Heart right ventricle (tissue), 16 donors: Measurements from ENCODE around the gene HOXA9. TPM values are rescaled to one million over a fixed set of nuclear protein-coding genes. Genes with fewer than 3 reads are reported as not detected.

ENCODE experiments used
- ATAC-seq, 8 donors: fragments of 200-7000 bp; cut with Tn5 transposase; one replicate each; pipeline ENCODE4 v1.9.1; 2020; ENCODE audit warnings: mild to moderate bottlenecking in 8 of 8, moderate library complexity in 8 of 8, moderate number of reproducible peaks in 1 of 8
- DNase-seq, 2 donors: peaks; one replicate each; pipeline ENCODE4 v3.0.0-alpha.2; 2020
- H3K27ac ChIP-seq, 10 donors: fragments of 200-600 bp; sonication (generic) in 2 of 10; one replicate each; pipeline versions ENCODE4 v1.5.0 to v1.8.0; 2020 to 2022; ENCODE audit warnings: mild to moderate bottlenecking in 3 of 10
- H3K27me3 ChIP-seq, 7 donors: fragments of 200-600 bp; one replicate each; pipeline ENCODE4 v1.8.0; 2021 to 2022; ENCODE audit warnings: mild to moderate bottlenecking in 2 of 7
- H3K36me3 ChIP-seq, 9 donors: fragments of 200-600 bp; sonication (generic) in 1 of 9; one replicate each; pipeline versions ENCODE4 v1.5.0 to v1.8.0; 2020 to 2022; ENCODE audit warnings: mild to moderate bottlenecking in 2 of 9
- H3K4me1 ChIP-seq, 9 donors: fragments of 200-600 bp; sonication (generic) in 1 of 9; one replicate each; pipeline versions ENCODE4 v1.5.0 to v1.8.0; 2020 to 2022; ENCODE audit warnings: mild to moderate bottlenecking in 4 of 9
- H3K4me3 ChIP-seq, 10 donors: fragments of 200-600 bp; sonication (generic) in 2 of 10; one replicate each; pipeline versions ENCODE4 v1.5.0 to v1.8.0; 2020 to 2022; ENCODE audit warnings: mild to moderate bottlenecking in 7 of 10, moderate library complexity in 2 of 10
- H3K9me3 ChIP-seq, 11 donors: fragments of 200-600 bp in 10 of 11; sonication (generic) in 2 of 11; one replicate each; pipeline versions ENCODE4 v1.5.0 to v1.8.0; 2013 to 2022; ENCODE audit warnings: mild to moderate bottlenecking in 2 of 11, control low read depth in 1 of 11, moderate library complexity in 1 of 11
- WGBS, 2 donors: extraction: QIAGEN DNeasy Blood & Tissue Kit; methylation state at CpG; one replicate each; pipeline ENCODE4 v1.1.7; 2013; ENCODE audit warnings: inconsistent platforms in 1 of 2; 5-methylcytosine and 5-hydroxymethylcytosine counted together
- intact Hi-C, 10 donors: fragments of 100-400 bp; cut with DNase I; formaldehyde crosslinking; loops; one replicate each; pipeline versions ENCODE4 v1.11.1 to v1.14.2; 2022
- polyA plus RNA-seq, 2 donors: library from polyadenylated mRNA; stranded (reverse); fragments of 200-250 nt; gene quantifications; one replicate each; pipeline ENCODE4 v1.2.3, GENCODE V29; 2013
- total RNA-seq, 10 donors: library from RNA; stranded (reverse); fragmentation: NEBNext Ultra II Directional in 3 of 10; extraction: Animal tissue kit (Norgen Biotek cat#: 25700) in 3 of 10; gene quantifications; one replicate each; pipeline versions ENCODE4 v1.2.1 to v1.2.4, GENCODE V29; 2021 to 2023
- TF ChIP-seq, protein P1 (sequence below), 9 donors: fragments of 200-600 bp; sonication (generic) in 2 of 9; IDR thresholded peaks; one replicate each; pipeline versions ENCODE4 v1.5.0 to v1.8.0; 2021 to 2022; ENCODE audit warnings: antibody characterized with exemption in 9 of 9, mild to moderate bottlenecking in 5 of 9, moderate library complexity in 1 of 9
- donor health status: Arrhythmogenic right ventricular cardiomyopathy.
- donor health status: ischemic (EF 13 %, LVEDD 7.1; RV severe dilation, severe dysfunction).
- donor health status: healthy with polysubstance abuse.
- donor health status: DM: no; HTN: yes; CAD: no.
- donor health status: DM: no; HTN: no; CAD: no.
- donor health status: ischemic (EF 25% LVEDD 6.9; RV normal size, moderate dysfunction).
- donor health status: ischemic (EF 25% LVEDD 5.7; RV mildly dilated, moderate dysfunction).
- donor health status: healthy.
- donor health status: DM: yes; HTN: yes; CAD: no.
- donor health status: Ischemic cardiomyopathy.
- donor health status: ischemic (EF 35%, LVEDD 5.7; RV mildly dilated, moderate dysfunction).
- donor health status: nonischemic (EF 11% LVEDD 7.7; RV severe dilation, severe dysfunction).
- donor health status: DM: yes; HTN: yes; CAD: no.
- donor health status: PGD.
- donor health status: ischemic (EF 29% LVEDD 5.4; RV normal size, mild dysfunction).
- donor health status: nonischemic (EF 23%, LVEDD 6.1; RV moderate dilation, normal function).

HOXA9 gene
- total and polyA plus RNA-seq, 12 donors, result not detected

DNA sequence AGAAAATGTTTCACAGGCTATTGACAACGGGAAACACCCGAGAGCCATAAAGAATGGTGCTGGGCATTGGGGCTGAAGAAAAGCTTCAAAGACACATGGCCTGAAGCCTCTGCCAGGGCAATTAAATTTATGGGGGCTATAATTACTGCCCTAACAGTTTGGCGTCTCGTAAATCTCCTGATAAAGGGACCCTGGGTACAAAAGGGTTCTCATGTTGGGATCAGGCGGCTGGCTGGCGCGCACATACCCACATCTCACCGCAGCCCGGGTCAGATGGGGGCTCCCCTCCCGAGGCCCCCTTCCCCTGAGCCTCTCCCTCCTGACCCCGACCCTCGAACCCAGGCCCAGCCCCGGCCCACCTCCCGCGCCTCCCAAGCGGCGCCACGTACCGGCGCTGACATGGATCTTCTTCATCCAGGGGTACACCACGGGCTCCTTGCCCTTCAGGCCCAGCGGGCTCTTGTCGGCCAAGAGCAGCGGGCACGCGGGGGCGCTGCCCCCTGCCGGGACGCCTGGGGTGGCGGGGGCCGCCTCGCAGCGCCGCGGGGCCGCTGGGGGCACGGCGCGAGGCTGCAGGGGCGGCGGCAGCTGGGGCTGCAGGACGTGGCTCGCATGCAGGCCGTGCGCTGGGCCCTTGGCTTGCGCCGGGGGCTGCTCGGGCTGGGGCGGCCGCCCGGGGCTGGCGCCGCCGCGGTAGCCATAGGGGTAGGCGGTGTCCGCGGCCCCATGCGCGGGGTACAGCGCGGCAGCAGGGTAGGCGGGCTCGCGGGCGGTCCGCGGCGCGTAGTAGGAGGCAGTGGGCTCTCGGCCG lies 35.4 kb downstream of the HOXA9 start:
- H3K27ac ChIP-seq, result peak overlapping the region in 7 of 10 donors; percentile 28 to 88 (median 70)

DNA sequence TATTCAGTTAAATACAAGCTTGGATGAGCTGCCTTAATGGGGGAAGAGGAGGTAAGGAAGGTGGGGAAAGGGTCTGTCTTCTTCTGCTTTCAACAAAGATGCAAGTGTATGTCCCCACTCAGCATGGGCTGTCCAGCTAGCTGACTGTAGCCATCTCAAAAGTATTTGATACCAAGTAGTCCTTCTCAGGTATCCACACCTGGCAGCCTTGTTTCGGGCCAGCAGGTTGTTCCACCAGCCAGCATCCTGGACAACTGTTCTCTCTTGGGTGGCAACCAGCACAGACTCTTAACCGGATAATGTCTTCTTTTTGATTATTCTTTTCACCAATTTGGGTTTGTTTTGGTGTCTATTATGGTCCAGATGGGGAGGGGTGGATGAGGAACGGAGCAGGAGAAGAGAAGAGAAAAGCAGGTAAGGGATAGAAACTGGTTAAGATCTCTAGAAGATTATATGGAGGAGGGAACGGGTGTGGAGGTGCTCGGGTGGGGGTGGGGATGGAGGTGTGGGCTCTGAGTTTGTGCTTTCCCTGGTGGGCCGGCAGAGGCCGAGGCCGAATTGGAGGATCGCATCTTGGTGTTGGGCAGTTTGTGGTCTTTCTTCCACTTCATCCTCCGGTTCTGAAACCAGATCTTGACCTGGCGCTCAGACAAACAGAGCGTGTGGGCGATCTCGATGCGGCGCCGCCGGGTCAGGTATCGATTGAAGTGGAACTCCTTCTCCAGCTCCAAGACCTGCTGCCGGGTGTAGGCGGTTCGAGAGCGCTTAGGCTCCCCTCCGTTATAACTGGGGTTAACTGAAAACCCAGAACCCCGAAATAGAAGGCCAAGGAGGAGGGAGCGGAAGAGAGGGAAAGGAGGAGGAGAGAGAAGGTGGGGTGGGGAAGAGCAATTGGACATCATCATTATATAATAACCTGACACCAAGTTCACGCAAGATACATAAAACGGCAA lies 36.3 kb downstream of the HOXA9 start:
- H3K27ac ChIP-seq, result peak overlapping the region in 1 of 10 donors; percentile 88
- intact Hi-C loops, result no loop called here
- peaks cover 42 to 100% (median 99%) of the 10 kb centered on the region in 7 donors for H3K27me3 ChIP-seq
- peak overlapping the region in 4 of 10 donors; percentile 39 to 58 (median 51) for H3K4me3 ChIP-seq
- 22 to 23% methylated on average over 28 of the region's 28 CpGs for WGBS, 2 donors
- DNase-seq (no peak), ATAC-seq (no peak)
- TF ChIP-seq, protein P1, sequence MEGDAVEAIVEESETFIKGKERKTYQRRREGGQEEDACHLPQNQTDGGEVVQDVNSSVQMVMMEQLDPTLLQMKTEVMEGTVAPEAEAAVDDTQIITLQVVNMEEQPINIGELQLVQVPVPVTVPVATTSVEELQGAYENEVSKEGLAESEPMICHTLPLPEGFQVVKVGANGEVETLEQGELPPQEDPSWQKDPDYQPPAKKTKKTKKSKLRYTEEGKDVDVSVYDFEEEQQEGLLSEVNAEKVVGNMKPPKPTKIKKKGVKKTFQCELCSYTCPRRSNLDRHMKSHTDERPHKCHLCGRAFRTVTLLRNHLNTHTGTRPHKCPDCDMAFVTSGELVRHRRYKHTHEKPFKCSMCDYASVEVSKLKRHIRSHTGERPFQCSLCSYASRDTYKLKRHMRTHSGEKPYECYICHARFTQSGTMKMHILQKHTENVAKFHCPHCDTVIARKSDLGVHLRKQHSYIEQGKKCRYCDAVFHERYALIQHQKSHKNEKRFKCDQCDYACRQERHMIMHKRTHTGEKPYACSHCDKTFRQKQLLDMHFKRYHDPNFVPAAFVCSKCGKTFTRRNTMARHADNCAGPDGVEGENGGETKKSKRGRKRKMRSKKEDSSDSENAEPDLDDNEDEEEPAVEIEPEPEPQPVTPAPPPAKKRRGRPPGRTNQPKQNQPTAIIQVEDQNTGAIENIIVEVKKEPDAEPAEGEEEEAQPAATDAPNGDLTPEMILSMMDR (IDR thresholded peaks at IDR 0.05), result no peak
- peaks cover 0 to 11% (median 0%) of the 10 kb centered on the region in 9 donors for H3K4me1 ChIP-seq
- no peaks in the 10 kb centered on the region for H3K36me3 ChIP-seq
- H3K9me3 ChIP-seq, result no peaks in the 10 kb centered on the region

More for the DNA sequence above, 35.4 kb downstream of the HOXA9 start:
- TF ChIP-seq, protein P1 (IDR thresholded peaks at IDR 0.05), result peak in 1 of 9 donors; percentile 3
- Histone ChIP-seq H3K9me3 (no peaks in the 10 kb centered on the region), H3K36me3 (no peaks in the 10 kb centered on the region), H3K4me3 (peak overlapping the region in 9 of 10 donors; percentile 17 to 58 (median 48)), H3K27me3 (peaks cover 44 to 100% (median 99%) of the 10 kb centered on the region in 7 donors), H3K4me1 (peaks cover 0 to 11% (median 0%) of the 10 kb centered on the region in 9 donors)
- intact Hi-C loops, result loop anchor here in 1 of 10 donors (5.0 kb wide), 1 partner anchor 33 kb away; the partner anchor contains the start of gene HOXA1
- WGBS, 2 donors, result 4 to 5% methylated on average over 66 to 72 of the region's 72 CpGs
- DNase-seq, result no peak
- ATAC-seq, result peak in 3 of 8 donors; percentile 10 to 34 (median 28)

GRCh38 chr7:27128034-27128433 lies 37.3 kb downstream of the HOXA9 start:
- 24% methylated on average over 2 of the region's 2 CpGs for WGBS, 2 donors
- intact Hi-C loops, result no loop called here
- TF ChIP-seq, protein P1 (IDR thresholded peaks at IDR 0.05), result no peak
- H3K27ac ChIP-seq, result no peak overlapping the region
- no peaks in the 10 kb centered on the region for H3K9me3 ChIP-seq
- H3K4me3 ChIP-seq, result no peak overlapping the region
- no peaks in the 10 kb centered on the region for H3K36me3 ChIP-seq
- DNase-seq (no peak), ATAC-seq (no peak)
- peaks cover 51 to 100% (median 99%) of the 10 kb centered on the region in 7 donors for H3K27me3 ChIP-seq
- H3K4me1 ChIP-seq, result peaks cover 0 to 11% (median 0%) of the 10 kb centered on the region in 9 donors
